ENCODE data around the gene TYMP. TPM values are rescaled to one million over a fixed set of nuclear protein-coding genes. Genes with fewer than 3 reads are reported as not detected.

TYMP gene
- total and polyA plus RNA-seq, 2 of the 8 experiments (the other 6 are each of a cell fraction or from before 2014, with no cell fraction given) = 0.43 to 0.48 TPM

GRCh38 chr22:50485221-50486131 lies 44.3 kb downstream of the TYMP start:
- Histone ChIP-seq H2AK5ac (ENCODE audit: low read depth, low read length) (no peak overlapping the region), H2AFZ (ENCODE audit: low read length) (no peak overlapping the region), H4K5ac (ENCODE audit: insufficient read length, low read depth, low read length) (no peak overlapping the region), H3K9me3 (ENCODE audit: insufficient read depth in 2 of 2, low read depth in 1 of 2, low read length in 1 of 2) (no peaks in the 10 kb centered on the region), H2BK120ac (replicated peaks; ENCODE audit: low read depth, low read length) (no peak overlapping the region), H3K4me2 (ENCODE audit: insufficient read depth in 1 of 2, low read depth in 2 of 2, low read length in 2 of 2) (no peak overlapping the region), H3K23me2 (ENCODE audit: low read depth, low read length) (peaks cover 4% of the 10 kb centered on the region; the same call in 1 of the 2 replicates), H3K36me3 (ENCODE audit: control insufficient read depth in 2 of 4, insufficient read depth in 4 of 4, low read length in 3 of 4) (0 out of 8 replicates have a peak, but pooled peaks cover 0 to 2% (median 0%) of the 10 kb centered on the region in 4 experiments), H2BK5ac (ENCODE audit: low read depth, low read length) (no peak overlapping the region), H3K27me3 (replicated peaks in 1 of 4; ENCODE audit: control insufficient read depth in 3 of 4, extremely low read depth in 1 of 4, insufficient read depth in 3 of 4, low read length in 3 of 4) (peaks cover 0 to 7% (median 4%) of the 10 kb centered on the region in 4 experiments; a peak in 5 of 7 replicates), H3K79me2 (ENCODE audit: control insufficient read depth in 1 of 2, insufficient read depth in 2 of 2, low read length in 2 of 2) (no peaks in the 10 kb centered on the region), H3K79me1 (ENCODE audit: low read depth, low read length) (no peaks in the 10 kb centered on the region), H4K8ac (ENCODE audit: extremely low read depth, insufficient read depth, low read length) (peak overlapping the region; percentile 92), H2BK20ac (ENCODE audit: low read length) (no peak overlapping the region), H2BK12ac (ENCODE audit: low read depth, low read length) (no peak overlapping the region), H2BK15ac (ENCODE audit: low read length) (no peak overlapping the region), H3K4me3 (ENCODE audit: extremely low read depth in 1 of 4, insufficient read depth in 2 of 4, low read depth in 3 of 4, low read length in 4 of 4) (no peak overlapping the region), H3K14ac (ENCODE audit: insufficient read length) (no peak overlapping the region), H4K91ac (replicated peaks; ENCODE audit: insufficient read length, low read length) (no peak overlapping the region), H3K9ac (replicated peaks in 1 of 4; ENCODE audit: extremely low read depth in 1 of 4, low read depth in 3 of 4, low read length in 3 of 4) (no peak overlapping the region), H4K20me1 (replicated peaks in 1 of 2; ENCODE audit: control insufficient read depth in 1 of 2, insufficient read depth in 2 of 2, low read length in 2 of 2) (peaks cover 0 to 3% of the 10 kb centered on the region in 2 experiments), H3K4me1 (replicated peaks in 1 of 4; ENCODE audit: control insufficient read depth in 3 of 4, insufficient read depth in 4 of 4, low read length in 3 of 4) (peaks cover 0 to 5% (median 0%) of the 10 kb centered on the region in 4 experiments; a peak in 3 of 7 replicates), H3K4ac (replicated peaks; ENCODE audit: insufficient read length, low read depth, low read length) (no peak overlapping the region), H3K27ac (ENCODE audit: low read depth, low read length) (no peak overlapping the region), H3K18ac (ENCODE audit: extremely low read depth, low read length) (no peak overlapping the region), H3K23ac (ENCODE audit: insufficient read length) (no peak overlapping the region), H3K56ac (replicated peaks; ENCODE audit: insufficient read length, low read depth, low read length) (no peak overlapping the region)
- ChIA-PET CTCF (ENCODE audit: partially characterized antibody) (interaction anchor here (0.7 to 5.6 kb wide), 9 partner anchors 11 to 1158 kb away, joined by 3 to 54 read pairs (median 3); no protein-coding TSS in a partner anchor), POLR2A (ENCODE audit: partially characterized antibody) (interaction anchor here (1.5 to 4.8 kb wide), 7 partner anchors 9 to 20 kb away, joined by 3 to 21 read pairs (median 17); no protein-coding TSS in a partner anchor)
- 87% methylated on average over 29 of the region's 29 CpGs; no CpG with 5 or more reads in 1 of the 2 experiments for WGBS, 2 experiments (ENCODE audit: extremely low coverage in 1 of 2, insufficient coverage in 1 of 2, insufficient read length in 1 of 2, insufficient replicate concordance in 2 of 2, low coverage in 1 of 2, low lambda C conversion rate in 2 of 2, missing lambda C conversion rate in 1 of 2)
- FAIRE-seq (no peak), DNase-seq (ENCODE audit: low read depth in 1 of 2, low spot score in 2 of 2) (no peak)
- no peak for TF ChIP-seq RBBP5 (IDR thresholded peaks at IDR 0.05; ENCODE audit: borderline replicate concordance, low read depth, low read length)
- TF ChIP-seq RFX5 (IDR thresholded peaks at IDR 0.05; ENCODE audit: borderline replicate concordance, low read depth, low read length) = no peak
- TF ChIP-seq JUN (IDR thresholded peaks at IDR 0.05; ENCODE audit: low read depth, low read length) = no peak
- TF ChIP-seq JUND (IDR thresholded peaks at IDR 0.05; ENCODE audit: low read length) = no peak
- no peak for TF ChIP-seq ASH2L (IDR thresholded peaks at IDR 0.05; ENCODE audit: low read length)
- TF ChIP-seq SP1 (IDR thresholded peaks at IDR 0.05; ENCODE audit: low read depth, low read length) = no peak
- TF ChIP-seq CTCF (IDR thresholded peaks at IDR 0.05; ENCODE audit: control extremely low read depth in 1 of 3, insufficient read depth in 1 of 3, low read depth in 1 of 3, low read length in 3 of 3) = no peak
- TF ChIP-seq MAX (IDR thresholded peaks at IDR 0.05) = peak; percentile 58; the same call in 1 of the 2 replicates
- no peak for TF ChIP-seq CBX5 (IDR thresholded peaks at IDR 0.05; ENCODE audit: low read depth, low read length)
